ENCODE results near the gene ODF2L. TPM values are rescaled to one million over a fixed set of nuclear protein-coding genes. Genes with fewer than 3 reads are reported as not detected.

Gene ODF2L, protein sequence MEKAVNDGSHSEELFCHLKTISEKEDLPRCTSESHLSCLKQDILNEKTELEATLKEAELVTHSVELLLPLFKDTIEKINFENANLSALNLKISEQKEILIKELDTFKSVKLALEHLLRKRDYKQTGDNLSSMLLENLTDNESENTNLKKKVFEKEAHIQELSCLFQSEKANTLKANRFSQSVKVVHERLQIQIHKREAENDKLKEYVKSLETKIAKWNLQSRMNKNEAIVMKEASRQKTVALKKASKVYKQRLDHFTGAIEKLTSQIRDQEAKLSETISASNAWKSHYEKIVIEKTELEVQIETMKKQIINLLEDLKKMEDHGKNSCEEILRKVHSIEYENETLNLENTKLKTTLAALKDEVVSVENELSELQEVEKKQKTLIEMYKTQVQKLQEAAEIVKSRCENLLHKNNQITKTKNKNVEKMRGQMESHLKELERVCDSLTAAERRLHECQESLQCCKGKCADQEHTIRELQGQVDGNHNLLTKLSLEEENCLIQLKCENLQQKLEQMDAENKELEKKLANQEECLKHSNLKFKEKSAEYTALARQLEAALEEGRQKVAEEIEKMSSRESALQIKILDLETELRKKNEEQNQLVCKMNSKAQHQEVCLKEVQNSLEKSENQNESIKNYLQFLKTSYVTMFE
- total RNA-seq: 10 to 100 TPM in 2 of 6 donors, 1 to 10 TPM in 4; 6.1 to 19.5 (median 9.3) TPM
- 10 to 100 TPM; 31.5 to 36.4 TPM for polyA plus RNA-seq

DNA sequence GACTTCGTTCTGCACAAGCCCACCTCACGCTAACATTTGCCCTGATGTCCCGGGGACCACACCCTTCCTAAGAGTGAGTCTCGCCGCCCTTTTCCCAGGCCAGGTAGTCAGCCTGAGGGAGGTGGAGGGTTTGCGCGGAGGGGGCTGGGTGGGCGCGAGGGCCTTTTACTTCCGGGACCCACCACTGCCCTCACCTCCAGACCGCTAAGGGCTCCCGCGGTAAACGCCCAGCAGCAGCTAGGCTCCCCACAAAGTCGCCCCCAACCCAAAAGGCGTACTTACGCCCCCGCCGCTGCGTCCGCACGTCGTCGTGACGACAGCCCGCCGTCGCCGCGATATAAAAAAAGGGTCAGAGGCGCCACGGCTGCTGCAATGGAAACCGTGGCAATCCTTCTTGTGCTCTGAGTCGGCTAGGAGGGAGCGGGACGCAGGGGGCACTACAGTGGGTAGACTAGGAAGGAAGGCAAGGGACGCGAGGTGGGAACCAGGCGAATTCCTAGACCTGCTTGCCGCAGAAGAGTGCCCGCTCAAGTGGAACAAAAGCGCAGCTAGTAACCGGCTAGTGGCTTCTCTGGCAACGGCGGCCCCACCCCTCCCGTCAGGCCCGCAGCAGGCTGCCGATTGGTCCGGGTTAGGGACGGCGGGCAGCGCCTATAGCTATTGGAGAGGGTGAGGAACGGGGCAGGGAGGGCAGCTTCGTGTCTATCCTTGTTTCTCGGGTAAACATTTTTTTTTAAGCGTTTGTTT is at the start of gene ODF2L:
Gene ODF2L (minus strand): TSS at position 573 of the 747 bp plus-strand sequence. CDS start 9,296 bp downstream, outside the sequence.
- Histone ChIP-seq H3K4me1 (peaks cover 0 to 7% (median 0%) of the 10 kb centered on the region in 3 donors), H3K4me3 (peak within 1 kb of the TSS; percentile 83 to 97 (median 88)), H3K27ac (peak within 1 kb of the TSS; percentile 43 to 74 (median 52)), H3K9me3 (no peaks in the 10 kb centered on the region), H3K27me3 (no peaks in the 10 kb centered on the region), H3K36me3 (no peaks in the 10 kb centered on the region)
- WGBS, 2 donors: 0% methylated on average over 56 of the region's 56 CpGs
- peak; percentile 83 to 96 (median 90) for DNase-seq
- TF ChIP-seq, protein P1, sequence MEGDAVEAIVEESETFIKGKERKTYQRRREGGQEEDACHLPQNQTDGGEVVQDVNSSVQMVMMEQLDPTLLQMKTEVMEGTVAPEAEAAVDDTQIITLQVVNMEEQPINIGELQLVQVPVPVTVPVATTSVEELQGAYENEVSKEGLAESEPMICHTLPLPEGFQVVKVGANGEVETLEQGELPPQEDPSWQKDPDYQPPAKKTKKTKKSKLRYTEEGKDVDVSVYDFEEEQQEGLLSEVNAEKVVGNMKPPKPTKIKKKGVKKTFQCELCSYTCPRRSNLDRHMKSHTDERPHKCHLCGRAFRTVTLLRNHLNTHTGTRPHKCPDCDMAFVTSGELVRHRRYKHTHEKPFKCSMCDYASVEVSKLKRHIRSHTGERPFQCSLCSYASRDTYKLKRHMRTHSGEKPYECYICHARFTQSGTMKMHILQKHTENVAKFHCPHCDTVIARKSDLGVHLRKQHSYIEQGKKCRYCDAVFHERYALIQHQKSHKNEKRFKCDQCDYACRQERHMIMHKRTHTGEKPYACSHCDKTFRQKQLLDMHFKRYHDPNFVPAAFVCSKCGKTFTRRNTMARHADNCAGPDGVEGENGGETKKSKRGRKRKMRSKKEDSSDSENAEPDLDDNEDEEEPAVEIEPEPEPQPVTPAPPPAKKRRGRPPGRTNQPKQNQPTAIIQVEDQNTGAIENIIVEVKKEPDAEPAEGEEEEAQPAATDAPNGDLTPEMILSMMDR (IDR thresholded peaks at IDR 0.05): no peak
- peak; percentile 81 for FAIRE-seq
- intact Hi-C loops (cut with DNase I): no loop called here
- peak; percentile 100 for ATAC-seq

DNA sequence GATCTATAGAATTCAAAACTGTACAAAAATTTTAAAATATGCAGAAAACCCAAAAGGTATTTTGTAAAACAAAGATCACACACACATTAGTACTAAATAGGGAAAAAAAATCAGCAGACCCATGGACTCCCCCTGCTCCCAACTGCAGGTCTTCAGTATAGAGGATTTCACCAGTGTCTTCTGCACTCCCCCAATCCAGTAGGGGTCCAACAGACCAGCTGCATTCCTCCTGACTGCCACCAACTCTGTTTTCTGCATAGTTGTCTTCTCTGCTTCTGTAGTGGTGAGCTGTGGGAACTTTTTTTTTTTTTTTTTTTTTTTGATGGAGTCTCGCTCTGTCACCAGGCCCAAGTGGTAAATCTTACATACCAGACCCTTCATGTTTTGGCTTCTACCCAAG is 49.8 kb upstream of the ODF2L start:
- Histone ChIP-seq H3K36me3 (no peaks in the 10 kb centered on the region), H3K27ac (no peak overlapping the region), H3K9me3 (no peaks in the 10 kb centered on the region), H3K4me1 (no peaks in the 10 kb centered on the region), H3K27me3 (no peaks in the 10 kb centered on the region), H3K4me3 (no peak overlapping the region)
- TF ChIP-seq, protein P1 (IDR thresholded peaks at IDR 0.05): no peak
- DNase-seq: no peak
- no peak for FAIRE-seq
- WGBS, 2 donors: 92 to 100% methylated on average over 1 of the region's 1 CpG
- intact Hi-C loops (cut with DNase I): no loop called here
- no peak for ATAC-seq

DNA sequence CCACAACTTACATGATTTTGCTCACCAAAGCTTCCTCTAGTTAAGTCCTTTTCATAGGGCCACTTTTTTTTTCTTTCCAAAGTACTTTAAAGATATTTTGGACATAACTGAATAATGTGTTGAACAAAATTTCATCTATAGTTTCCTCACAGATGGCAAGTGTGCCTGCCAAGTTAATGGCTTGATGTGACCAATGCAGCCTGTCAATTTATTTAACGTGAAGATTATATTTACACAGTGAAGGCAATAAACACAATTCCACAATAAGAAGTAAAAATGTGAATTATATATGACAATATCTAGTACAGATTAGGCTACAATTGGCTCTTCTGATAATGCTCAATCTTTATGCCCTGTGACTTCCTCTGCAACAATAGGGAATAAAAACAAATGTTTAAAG is 45.9 kb upstream of the ODF2L start:
- DNase-seq (no peak), ATAC-seq (no peak), FAIRE-seq (no peak)

DNA sequence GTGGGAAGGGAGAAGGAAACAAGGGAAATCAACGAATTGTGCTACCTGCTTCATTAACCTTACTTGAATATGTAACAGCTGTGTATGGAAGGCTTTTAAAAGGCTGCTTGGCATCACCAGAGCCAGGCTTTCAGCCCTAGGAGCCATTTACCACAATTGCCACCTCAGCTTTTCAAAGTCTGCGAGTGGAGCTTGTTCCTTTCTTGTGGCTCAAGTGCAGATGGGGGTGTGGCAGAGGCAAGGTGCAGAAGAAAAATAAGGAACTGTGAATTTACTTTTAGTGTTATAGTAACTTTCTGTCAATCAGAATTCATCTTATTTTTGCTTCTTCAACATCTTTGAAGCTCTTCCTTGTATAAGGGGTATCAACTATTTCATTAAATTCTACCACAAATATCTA is 45.5 kb upstream of the ODF2L start:
- DNase-seq: no peak
- no peaks in the 10 kb centered on the region for H3K9me3 ChIP-seq
- intact Hi-C loops (cut with DNase I): no loop called here
- no peaks in the 10 kb centered on the region for H3K27me3 ChIP-seq
- no peak for FAIRE-seq
- ATAC-seq: no peak
- H3K27ac ChIP-seq: no peak overlapping the region
- no peaks in the 10 kb centered on the region for H3K36me3 ChIP-seq
- H3K4me1 ChIP-seq: no peaks in the 10 kb centered on the region
- WGBS, 2 donors: 54 to 63% methylated on average over 2 of the region's 2 CpGs
- TF ChIP-seq, protein P1 (IDR thresholded peaks at IDR 0.05): no peak
- H3K4me3 ChIP-seq: no peak overlapping the region

More for the DNA sequence above, 45.9 kb upstream of the ODF2L start:
- Histone ChIP-seq H3K4me1 (no peaks in the 10 kb centered on the region), H3K9me3 (no peaks in the 10 kb centered on the region), H3K36me3 (no peaks in the 10 kb centered on the region), H3K27me3 (no peaks in the 10 kb centered on the region), H3K27ac (no peak overlapping the region), H3K4me3 (no peak overlapping the region)
- TF ChIP-seq, protein P1 (IDR thresholded peaks at IDR 0.05): no peak
- intact Hi-C loops (cut with DNase I): no loop called here
- WGBS, 2 donors: 26 to 37% methylated on average over 1 of the region's 1 CpG

All from pancreas (tissue), 10 donors.